HG03521 (cell line): ENCODE measurements around the gene TOP1.
"Not testable (repeated sequence)": the region's sequence is repeated elsewhere in the genome, so short reads cannot be mapped to it uniquely, and the experiment has no call there.

Experiments
- ATAC-seq: cut with Tn5 transposase; IDR thresholded peaks from one replicate; pipeline ENCODE4 v1.9.1; 2021; ENCODE audit warnings: mild to moderate bottlenecking, moderate library complexity; ENCODE audit not compliant: unreplicated experiment

TOP1 gene

DNA sequence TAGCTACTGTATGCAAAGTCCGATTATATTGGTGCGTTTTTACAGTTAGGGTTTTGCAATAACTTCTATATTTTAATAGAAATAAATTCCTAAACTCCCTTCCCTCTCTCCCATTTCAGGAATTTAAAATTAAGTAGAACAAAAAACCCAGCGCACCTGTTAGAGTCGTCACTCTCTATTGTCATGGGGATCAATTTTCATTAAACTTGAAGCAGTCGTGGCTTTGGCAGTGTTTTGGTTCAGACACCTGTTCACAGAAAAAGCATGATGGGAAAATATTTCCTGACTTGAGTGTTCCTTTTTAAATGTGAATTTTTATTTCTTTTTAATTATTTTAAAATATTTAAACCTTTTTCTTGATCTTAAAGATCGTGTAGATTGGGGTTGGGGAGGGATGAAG lies 95.0 kb downstream of the TOP1 start:
- no peak for ATAC-seq

DNA sequence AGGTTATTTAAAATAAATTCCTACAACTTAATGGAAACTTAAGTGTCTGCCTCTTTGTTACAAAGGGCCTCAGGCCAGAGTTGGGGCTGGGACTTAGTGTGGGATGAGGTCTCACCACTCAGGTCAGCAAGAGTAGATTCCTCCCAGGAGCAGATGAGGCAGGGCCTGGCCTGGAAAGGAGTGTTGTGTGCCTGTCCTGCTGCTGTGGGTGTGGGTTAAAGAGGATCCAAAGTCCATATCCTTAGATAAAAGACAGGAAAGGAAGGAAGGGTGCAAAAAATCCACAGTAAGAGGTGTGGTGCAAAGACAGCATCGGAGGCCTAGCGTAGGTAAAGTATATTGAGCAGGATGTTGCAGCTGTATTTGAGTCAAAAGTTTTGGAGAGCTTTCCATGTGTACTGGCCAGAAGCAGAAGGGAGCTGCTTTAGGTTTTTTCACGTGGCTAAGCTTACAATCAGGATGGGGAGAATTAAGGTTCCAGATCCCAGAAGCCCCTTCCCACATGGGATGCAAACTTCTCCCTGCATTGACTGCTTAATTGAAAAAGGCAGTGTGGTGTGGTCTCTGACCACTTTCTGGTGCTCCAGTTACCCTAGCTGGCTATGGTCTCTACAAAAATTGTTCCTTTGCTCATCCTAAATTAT lies 96.0 kb downstream of the TOP1 start:
- no peak for ATAC-seq

DNA sequence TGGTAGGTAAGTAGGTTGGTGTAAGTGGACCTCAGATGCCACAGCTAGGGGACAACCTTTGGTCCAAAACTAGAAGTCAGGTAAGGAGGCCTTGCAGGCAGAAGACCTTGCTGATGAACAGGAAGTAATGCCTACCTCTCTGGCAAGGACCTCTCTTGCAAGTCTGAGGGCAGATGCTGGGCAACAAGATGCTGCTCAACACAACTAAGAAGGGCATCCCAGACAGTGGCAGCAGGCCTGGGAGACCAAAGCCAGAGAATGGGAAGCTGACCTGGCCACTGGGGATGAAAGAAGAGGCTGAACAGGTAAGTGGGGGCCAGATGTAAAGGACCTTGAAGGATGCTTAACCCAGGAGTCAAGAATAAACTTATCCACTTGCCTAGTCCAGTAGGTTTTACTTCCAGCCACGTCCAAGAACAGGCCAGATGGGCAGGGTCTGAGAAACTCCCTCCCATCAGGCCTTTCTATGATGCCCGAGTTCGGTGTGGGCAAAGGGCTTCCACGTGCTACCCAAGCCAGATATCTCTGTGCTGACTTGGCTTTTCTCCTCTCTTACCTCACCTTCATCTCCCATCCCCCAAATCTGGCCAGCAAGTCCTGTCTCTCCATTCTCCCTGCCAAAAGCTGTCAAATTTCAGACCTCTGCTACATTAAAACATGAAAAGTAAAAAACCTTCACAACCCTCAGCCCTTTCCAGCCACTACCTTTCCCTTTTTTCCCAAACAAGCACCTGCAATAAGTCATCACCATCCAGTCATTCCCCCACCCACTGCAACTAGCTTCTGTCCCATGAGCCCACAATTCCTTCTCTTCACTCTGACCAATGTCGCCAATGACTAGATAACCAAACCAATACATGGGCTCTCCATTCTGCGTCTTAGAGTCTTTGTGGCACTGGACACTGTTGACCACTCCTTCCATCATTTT lies 97.2 kb downstream of the TOP1 start:
- no peak for ATAC-seq

DNA sequence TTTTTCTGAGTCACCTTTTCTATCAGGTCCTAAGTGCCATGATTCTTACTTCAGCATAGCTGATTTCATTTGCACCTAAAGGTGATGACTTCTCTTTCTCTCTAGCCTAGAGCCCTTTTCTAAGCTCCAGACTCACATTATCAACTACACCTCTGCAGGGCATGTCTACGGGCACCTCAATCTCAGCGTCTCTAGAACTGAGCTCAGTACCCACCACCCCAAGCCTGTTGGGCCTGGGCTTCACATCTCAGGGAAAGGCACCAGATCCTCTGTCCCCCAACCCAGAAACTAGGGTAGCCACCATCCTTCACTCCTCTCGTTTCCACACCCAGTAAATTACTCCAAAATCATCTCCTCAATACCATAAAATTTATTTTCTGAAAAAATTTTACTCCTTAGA lies 98.1 kb downstream of the TOP1 start:
- ATAC-seq = no peak

DNA sequence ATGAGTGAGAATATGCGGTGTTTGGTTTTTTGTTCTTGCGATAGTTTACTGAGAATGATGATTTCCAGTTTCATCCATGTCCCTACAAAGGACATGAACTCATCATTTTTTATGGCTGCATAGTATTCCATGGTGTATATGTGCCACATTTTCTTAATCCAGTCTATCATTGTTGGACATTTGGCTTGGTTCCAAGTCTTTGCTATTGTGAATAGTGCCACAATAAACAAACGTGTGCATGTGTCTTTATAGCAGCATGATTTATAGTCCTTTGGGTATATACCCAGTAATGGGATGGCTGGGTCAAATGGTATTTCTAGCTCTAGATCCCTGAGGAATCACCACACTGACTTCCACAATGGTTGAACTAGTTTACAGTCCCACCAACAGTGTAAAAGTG lies 99.7 kb downstream of the TOP1 start:
- ATAC-seq = not testable (repeated sequence)

DNA sequence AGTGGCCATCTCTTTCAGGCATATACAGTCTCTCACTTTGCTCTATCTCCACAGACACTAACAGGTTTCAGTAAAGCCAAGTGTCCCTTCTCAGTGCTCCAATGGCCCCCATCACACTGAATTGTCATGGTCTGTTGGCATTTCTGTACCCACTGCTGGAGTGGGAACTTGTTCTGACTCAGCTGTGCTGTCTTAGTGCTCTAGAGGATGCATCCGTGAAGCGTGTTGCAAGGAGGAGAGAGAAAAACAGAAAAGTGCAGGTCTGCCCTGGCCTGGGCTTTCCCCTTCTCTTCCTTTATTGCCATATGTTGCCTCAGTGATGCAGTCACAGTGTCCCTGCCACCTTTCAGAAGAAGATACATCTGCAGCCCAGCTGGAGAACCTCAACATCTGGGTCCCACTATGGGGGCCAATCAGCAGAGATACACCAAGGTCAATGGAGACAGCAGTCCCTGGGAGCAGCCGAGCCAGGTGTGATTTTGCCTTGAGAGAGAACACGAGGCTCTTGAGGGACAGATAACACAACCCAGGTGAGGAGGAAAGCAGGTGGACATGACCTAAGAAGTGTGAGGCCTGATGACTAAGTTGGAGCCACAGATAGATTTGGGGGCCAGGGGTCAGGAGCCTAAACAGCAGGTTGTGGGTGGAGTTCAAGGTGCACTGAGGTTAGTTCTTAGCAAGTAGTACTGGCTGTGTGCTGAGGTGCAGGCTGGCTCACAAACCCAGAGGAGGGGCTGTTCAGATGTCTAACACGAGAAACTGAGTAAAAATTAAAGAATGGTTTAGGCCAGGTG lies 103.2 kb downstream of the TOP1 start:
- no peak for ATAC-seq

DNA sequence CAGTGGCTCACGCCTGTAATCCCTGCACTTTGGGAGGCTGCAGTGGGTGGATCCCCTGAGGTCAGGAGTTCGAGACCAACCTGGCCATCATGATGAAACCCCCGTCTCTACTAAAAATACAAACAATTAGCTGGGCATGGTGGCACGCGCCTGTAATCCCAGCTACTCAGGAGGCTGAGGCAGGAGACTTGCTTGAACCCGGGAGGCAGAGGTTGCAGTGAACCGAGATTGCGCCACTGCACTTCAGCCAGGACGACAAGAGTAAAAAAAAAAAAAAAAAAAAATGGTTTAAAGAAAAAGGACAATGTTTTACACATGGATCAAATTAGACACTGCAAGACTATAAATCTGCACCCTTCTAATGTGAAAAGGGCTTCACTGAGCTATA lies 103.8 kb downstream of the TOP1 start:
- ATAC-seq = not testable (repeated sequence)

DNA sequence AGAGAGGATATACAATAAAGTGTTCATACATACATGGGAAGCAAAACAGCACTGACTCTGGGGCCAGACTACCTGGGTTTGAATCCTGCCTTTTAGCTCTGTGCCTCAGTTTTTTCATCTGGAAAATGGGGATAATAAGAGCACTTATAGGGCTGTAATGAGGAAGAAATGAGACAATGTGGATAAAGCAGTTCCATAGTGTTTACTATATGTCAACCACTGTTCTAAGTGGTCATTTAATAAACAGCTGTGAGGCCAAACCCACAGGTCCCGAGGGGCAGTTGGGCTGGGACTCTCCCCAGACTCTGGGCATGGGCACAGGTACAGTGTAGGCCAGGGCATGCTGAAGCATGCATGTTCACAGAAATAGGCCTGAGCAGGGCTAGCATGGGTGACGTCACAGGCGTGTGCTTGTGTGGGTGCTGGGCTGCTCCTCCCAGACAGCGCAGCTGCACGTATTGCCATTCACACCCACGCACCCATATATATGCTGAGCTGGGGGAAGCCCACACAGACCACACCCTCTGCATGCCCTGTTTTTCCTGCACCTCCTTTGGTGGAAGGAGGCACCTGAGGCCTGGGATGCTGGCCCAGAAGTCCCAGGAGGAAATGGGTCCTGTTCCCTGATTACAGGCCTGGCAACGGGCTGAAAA lies 105.2 kb downstream of the TOP1 start:
- ATAC-seq = peak; percentile 28

DNA sequence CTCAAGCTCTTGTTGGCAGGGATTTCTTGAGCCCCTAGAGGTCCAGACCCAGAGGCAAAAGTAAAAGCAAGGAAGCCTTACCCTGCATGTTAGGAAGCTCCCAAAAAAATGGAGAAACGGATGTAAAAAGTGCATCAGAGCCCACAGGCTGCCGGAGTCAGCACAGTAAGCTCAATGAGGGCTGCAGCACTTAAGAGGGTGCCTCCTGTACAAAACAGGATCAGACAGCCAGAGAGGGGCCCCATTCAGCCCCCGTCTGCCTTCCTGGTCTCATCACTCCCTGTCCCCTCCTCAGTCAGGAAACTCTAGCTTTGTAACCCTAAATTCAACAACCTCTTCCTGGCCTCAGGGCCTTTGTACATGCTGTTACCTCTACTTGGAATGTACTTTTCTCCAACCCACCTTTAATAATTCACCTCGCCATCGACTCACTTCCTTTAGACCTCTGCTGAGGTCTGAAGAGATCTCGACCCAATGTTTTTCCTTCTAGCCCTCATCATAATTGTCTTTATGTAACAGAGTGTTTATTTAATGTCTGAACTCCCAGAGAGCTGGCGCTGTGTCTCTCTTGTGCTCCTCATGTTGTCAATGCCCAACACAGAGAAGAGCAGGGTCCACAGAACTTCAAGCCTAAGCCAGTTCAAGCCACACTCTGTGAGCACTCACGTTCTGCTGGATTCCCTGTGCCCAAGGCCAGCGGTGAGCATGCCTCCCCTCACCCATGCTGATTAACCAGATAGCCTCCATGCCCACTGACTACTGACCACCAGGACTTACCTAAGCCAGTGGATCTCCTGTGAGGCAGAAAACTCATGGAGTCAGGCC lies 106.0 kb downstream of the TOP1 start:
- ATAC-seq = no peak

DNA sequence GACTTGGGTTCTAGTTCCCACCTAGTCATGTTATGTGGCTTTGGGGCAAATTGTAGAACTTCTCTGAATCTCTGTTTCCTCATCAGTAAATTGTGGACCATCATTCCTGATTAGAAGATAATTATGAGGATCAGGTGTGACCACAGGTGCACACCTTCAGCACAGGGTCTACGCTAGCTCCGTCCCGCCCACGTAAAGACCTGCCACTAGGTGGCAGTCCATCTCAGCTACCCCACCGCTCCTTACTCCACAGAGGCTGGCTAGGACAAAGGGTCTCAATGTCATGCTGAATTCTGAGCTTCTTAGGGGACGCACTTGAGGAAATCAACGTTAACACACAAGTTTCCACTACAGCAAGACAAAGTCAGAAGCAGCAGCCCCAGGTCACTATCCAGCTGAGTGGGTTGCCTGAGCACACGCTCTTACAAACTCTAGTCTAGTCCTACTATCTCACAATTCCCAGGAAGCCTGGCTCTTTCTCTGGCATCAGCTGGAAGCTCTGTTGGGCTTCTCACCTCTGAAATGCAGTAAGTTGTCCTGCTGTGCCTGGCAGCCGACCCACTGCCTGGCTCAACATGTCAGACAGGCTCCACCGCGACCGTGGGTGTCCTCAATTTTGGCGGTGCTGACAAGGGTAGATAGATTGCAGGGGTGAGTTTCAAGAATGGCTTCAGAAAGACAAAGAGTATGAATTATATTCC lies 106.7 kb downstream of the TOP1 start:
- ATAC-seq = no peak

DNA sequence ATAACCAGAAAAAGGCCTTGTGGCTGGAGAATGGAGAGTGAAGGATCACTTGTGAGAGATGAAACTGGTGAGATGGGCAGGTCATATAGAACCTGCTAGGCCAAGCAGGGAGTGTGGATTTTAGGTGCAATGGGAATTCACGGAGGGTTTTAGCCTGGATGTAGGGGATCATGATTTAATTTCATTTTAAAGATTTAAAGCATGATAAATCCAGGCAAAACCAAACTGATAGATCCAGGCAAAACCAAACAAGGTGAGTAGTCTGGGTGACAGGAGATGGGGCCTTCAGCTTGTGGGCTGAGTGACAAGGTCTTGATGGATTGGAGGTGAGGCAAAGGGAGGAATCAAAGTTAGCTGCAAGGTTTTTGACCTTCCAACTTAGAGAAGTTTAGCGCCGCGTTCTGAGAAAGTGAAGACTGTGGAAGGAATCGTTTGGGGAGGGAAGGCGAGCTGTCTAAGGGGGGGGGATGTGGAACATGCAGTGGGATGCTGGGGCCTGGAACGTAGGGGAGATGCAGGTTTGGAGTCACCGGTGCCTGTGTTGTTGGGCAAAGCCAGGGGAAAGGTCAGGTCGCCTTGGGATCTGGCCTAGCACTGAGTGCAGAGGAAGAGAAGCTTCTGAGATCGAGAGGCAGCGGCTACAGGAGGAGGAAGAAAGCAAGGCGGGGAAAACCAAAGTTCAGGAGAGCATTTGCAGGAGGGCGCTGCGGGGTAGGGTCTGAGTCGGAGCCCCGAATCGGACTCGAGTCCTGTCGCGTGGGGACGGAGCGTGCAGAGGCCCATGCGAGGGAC lies 107.5 kb downstream of the TOP1 start:
- ATAC-seq = no peak

DNA sequence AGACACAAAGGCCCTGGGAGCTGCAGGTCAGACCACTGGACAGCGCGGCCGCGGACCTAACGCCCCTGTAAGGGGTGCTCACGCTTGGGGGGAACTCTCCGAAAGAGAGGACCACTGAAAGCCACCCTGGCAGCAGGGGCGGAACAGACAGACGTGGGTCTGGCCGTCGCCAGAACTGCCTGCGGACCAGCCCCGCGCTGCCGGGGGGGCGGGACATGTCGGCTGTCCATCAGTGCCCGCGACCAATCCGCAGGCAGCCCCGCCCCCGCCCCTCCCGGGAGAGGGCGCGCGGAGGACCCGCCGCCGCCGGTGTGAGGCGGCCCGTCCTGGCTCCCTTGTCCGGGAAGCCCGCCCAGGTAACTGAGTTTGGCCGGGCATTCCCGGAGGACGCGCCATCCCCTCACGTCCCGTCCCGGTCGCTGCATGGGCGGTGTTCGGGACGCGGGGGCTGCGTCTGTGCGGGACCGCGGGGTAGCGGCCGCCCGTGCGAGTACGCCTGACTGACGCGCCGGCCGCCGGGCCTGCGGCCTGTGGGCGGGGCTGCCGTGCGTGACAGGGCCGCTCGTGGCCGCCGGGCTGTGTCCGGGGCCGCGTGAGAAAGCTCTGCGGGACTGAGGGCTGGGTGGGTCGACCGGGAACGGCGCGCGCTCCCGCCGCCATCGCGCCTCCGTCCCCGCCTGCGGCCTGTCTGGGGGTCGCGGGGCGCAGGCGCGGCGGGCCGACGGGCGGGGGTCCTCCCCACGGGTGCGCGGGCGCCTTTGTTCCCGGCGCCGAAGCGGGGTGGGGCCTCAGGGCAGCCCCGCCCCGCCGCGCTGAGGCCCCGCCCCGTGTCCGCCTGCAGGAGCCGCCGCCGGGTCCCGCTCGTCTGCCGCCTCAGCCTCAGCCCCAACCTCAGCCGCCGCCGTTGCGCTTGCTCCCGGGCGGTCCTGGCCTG lies 108.3 kb downstream of the TOP1 start, which contains the start of gene PLCG1:
Gene PLCG1, plus strand, starts transcription at position 864 of the 934 bp plus-strand sequence. CDS start 99 bp downstream, outside the sequence.
- ATAC-seq = peak; percentile 60

DNA sequence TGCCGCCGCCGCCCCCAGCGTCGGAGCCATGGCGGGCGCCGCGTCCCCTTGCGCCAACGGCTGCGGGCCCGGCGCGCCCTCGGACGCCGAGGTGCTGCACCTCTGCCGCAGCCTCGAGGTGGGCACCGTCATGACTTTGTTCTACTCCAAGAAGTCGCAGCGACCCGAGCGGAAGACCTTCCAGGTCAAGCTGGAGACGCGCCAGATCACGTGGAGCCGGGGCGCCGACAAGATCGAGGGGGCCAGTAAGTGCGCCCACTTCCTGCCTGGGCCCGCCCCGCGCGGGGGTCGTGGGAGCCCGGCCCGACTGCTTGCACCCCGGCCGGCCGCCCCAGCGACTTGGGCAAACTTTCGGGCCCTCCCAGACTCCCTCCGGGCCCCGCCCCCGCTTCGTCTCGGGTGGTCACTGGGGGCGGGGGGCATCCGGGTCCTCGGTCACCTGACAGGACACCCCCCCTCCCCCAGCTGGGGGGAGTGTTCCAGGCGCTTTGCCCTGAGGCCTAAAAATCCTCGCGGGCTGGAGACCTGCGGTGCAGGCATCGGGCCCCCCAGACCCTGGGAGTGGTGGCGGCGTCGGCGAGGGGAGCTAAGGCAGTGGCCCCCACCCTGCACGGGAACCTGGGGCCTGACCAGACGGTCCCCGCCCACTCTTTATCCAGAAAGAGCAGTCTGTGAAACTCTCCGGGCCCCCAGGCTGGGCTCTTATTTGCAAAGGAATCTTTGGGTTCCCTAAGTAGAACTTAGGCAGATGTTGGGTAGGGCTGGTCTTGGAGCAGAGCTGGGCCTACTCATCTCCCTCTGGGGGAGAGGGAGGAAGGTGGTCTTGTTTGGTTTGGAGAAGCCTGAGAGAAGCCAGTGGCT lies 109.2 kb downstream of the TOP1 start:
- ATAC-seq = peak; percentile 13

DNA sequence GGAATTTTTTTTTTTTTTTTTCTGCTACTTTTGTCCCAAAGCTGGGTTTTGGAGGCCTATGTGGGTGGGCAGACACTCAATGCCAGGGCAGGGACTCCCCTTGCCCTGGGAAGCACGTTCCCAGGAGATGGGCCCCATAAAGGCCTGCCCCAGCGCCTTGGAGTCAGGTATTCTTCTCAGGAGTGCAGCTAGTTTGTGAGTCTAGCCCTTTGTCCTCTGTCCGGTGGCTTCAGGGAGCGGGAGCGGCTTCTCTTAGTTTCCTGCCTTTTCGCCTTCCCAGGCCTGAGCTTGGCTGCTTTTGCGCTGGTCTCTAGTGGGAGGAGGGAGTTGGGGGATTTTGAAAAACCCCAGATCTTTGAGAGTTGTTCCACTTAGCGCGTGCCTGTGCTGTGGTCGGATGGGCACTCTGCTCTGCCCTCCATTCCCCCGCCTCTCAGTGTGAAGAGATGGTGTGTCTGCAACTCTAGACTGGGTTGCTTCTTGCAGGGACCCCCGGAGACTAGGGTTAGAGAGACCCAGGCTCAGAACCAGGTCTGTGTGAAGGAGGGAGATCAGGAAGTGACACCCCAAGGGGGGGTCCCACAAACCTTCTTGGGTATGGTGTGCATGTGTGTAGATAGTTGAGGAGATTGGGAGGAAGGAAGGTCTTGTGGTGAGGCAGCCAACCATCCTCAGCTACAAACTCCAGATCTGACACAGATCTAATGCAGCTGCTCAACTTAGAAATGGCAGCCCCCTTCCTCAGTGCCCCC lies 110.0 kb downstream of the TOP1 start:
- no peak for ATAC-seq

DNA sequence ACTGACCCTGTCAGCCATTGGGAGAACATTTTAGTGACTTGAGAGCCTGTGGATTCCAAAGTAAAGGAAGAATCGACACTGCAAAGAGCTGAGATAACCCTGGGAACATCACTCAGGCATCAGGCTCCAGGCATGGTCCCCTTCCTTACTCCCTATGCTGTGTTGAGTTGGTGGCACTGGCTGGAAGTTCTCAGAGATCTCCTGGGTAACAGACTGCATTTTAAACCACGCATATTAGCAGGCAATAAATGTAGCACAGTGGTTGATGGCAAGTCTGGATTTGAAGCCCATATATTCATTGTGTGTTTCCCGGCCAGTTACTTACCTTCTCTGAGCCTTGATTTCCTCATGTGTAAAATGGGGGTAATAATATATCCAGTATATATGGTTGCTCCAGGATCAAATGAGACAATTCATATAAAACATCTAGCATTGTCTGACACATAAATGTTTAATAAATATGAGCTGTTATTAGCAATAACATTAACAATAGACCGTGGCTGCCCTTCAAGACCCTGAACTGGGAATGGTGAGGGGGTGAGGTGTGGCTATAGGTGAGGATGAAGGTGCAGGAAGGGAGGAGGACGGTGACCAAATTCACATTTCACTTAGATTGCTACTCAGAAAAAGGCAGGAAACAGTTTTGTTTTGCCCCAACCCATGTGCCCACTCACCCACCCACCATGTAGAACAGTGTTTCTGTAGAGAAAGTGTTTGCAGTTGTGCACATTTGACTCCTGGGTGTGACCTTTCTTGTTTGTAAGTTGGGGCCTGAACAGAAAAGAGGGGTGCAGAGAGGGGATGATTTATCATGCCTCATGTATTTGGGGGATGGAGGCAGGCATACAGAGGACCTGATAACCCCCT lies 110.8 kb downstream of the TOP1 start:
- no peak for ATAC-seq
